ENCODE data around the gene GNG7. TPM values are rescaled to one million over a fixed set of nuclear protein-coding genes. Genes with fewer than 3 reads are reported as not detected.

Gene GNG7
- total RNA-seq, 1 donor: 0.72 TPM

DNA sequence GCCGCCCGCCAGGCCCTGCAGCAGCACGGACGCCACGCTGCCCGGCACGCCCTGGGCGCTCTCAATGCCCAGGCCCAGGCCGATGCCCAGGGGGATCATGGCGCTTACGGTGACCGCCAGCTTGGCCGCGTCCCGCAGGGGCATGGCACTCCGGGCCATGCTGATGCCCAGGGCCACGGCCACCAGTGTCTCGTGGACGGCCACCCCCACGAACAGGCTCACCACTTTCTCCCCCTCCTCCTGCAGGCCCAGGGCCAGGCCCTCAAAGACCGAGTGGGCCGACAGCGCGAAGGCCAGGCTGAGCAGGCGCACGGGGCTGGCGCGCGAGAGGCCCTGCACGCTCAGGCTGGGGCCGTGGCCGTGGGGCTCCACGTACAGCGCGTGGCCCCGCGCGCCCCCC lies 30.4 kb upstream of the GNG7 start:
- DNase-seq (ENCODE audit: insufficient read length, low spot score, missing footprints): peak; percentile 65
- H4K20me1 ChIP-seq (ENCODE audit: insufficient read depth, low read length): peaks cover 2% of the 10 kb centered on the region
- no peak overlapping the region for H3K4me2 ChIP-seq (ENCODE audit: insufficient read depth, low read length)
- H3K4me3 ChIP-seq (ENCODE audit: insufficient read depth, low read length): no peak overlapping the region
- H3K79me2 ChIP-seq (ENCODE audit: insufficient read depth, low read length): peaks cover 7% of the 10 kb centered on the region
- TF ChIP-seq, protein P1, sequence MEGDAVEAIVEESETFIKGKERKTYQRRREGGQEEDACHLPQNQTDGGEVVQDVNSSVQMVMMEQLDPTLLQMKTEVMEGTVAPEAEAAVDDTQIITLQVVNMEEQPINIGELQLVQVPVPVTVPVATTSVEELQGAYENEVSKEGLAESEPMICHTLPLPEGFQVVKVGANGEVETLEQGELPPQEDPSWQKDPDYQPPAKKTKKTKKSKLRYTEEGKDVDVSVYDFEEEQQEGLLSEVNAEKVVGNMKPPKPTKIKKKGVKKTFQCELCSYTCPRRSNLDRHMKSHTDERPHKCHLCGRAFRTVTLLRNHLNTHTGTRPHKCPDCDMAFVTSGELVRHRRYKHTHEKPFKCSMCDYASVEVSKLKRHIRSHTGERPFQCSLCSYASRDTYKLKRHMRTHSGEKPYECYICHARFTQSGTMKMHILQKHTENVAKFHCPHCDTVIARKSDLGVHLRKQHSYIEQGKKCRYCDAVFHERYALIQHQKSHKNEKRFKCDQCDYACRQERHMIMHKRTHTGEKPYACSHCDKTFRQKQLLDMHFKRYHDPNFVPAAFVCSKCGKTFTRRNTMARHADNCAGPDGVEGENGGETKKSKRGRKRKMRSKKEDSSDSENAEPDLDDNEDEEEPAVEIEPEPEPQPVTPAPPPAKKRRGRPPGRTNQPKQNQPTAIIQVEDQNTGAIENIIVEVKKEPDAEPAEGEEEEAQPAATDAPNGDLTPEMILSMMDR (IDR thresholded peaks at IDR 0.05; ENCODE audit: extremely low read depth, low read depth, low read length): no peak
- no peaks in the 10 kb centered on the region for H3K4me1 ChIP-seq (ENCODE audit: insufficient read depth, low read length)
- no peak overlapping the region for H2AFZ ChIP-seq (ENCODE audit: low read length)
- H3K27me3 ChIP-seq (ENCODE audit: insufficient read depth, low read length): no peaks in the 10 kb centered on the region
- H3K36me3 ChIP-seq (ENCODE audit: insufficient read depth, low read length): peaks cover 12% of the 10 kb centered on the region
- no peak overlapping the region for H3K27ac ChIP-seq (ENCODE audit: low read depth, low read length)
- H3K9me3 ChIP-seq (ENCODE audit: low read depth, low read length): no peaks in the 10 kb centered on the region

DNA sequence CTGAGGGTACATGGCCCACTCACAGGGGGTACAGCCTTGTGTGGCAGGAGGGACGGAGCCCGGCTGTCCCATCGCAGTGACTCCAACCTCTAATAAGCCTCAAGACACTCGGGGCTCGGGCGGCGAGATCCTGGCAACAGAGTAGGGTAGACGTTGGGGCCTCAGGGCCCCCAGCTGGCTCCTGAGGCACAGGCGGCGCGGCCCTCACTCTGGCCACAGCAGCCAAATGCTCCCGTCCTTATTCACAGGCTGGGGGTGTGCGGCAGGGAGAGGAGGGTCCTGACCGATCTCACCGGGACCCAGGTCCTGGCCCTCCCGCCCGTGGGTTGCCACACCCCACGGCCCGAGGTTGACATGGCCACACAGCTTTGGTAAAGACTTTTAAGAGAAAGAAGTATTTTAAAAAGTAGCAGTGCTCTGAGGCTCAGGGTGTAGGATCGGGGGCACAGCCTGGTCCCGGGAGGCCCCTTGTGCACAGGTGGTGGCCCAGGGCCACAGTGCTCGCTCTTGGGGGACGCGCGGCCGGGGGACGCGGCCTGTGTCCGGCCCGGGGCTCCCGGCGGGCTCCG lies 29.7 kb upstream of the GNG7 start:
- no peak overlapping the region for H2AFZ ChIP-seq (ENCODE audit: low read length)
- H3K27me3 ChIP-seq (ENCODE audit: insufficient read depth, low read length): peaks cover 3% of the 10 kb centered on the region
- TF ChIP-seq, protein P1 (IDR thresholded peaks at IDR 0.05; ENCODE audit: extremely low read depth, low read depth, low read length): no peak
- DNase-seq (ENCODE audit: insufficient read length, low spot score, missing footprints): peak; percentile 80
- H4K20me1 ChIP-seq (ENCODE audit: insufficient read depth, low read length): peaks cover 2% of the 10 kb centered on the region
- peaks cover 7% of the 10 kb centered on the region for H3K79me2 ChIP-seq (ENCODE audit: insufficient read depth, low read length)
- no peaks in the 10 kb centered on the region for H3K4me1 ChIP-seq (ENCODE audit: insufficient read depth, low read length)
- no peak overlapping the region for H3K4me3 ChIP-seq (ENCODE audit: insufficient read depth, low read length)
- peaks cover 12% of the 10 kb centered on the region for H3K36me3 ChIP-seq (ENCODE audit: insufficient read depth, low read length)
- H3K9me3 ChIP-seq (ENCODE audit: low read depth, low read length): no peaks in the 10 kb centered on the region
- H3K27ac ChIP-seq (ENCODE audit: low read depth, low read length): no peak overlapping the region
- no peak overlapping the region for H3K4me2 ChIP-seq (ENCODE audit: insufficient read depth, low read length)

DNA sequence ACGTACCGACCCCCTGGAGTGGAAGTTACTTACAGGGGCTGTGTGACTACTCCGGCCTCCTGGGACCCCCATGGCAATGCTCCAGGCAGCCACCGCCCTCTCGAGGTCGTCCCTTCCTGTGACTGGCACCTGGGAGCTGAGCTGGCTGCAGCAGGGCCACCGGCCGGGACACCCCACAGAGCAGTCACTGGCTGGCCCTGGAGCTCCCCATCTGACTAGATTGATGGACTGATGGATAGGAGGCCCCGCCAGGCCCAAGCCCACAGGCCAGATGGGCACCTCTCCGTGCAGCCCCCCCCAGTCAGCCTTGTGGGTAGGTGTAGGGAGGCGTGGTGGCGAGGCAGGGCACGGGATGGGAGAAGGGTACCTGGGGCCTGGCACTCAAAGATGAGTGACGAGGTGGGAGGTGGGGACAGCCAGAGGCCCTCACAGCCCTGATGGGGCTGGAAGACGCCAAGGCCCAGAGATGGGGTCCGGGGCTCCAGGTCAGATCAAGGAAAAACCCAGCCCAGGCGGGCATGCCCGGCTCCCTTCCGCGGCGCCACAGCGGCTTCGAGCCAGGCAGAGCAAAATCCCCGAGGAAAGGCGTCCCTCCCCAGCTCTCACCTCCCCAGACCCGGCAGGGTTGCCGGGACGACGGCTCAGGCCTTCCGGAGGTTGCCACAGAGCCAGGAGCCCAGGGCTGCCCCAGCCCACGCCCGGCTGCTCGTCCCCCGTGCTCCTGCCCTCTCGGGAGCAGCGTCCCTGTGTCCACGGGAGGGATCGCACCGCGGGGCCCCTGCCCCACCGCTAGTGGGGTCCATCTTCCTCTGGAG lies 28.9 kb upstream of the GNG7 start:
- H3K4me2 ChIP-seq (ENCODE audit: insufficient read depth, low read length): no peak overlapping the region
- no peaks in the 10 kb centered on the region for H3K4me1 ChIP-seq (ENCODE audit: insufficient read depth, low read length)
- no peak overlapping the region for H3K4me3 ChIP-seq (ENCODE audit: insufficient read depth, low read length)
- H3K9me3 ChIP-seq (ENCODE audit: low read depth, low read length): no peaks in the 10 kb centered on the region
- peaks cover 3% of the 10 kb centered on the region for H3K79me2 ChIP-seq (ENCODE audit: insufficient read depth, low read length)
- peaks cover 2% of the 10 kb centered on the region for H4K20me1 ChIP-seq (ENCODE audit: insufficient read depth, low read length)
- TF ChIP-seq, protein P1 (IDR thresholded peaks at IDR 0.05; ENCODE audit: extremely low read depth, low read depth, low read length): no peak
- DNase-seq (ENCODE audit: insufficient read length, low spot score, missing footprints): peak; percentile 89
- H2AFZ ChIP-seq (ENCODE audit: low read length): no peak overlapping the region
- H3K27me3 ChIP-seq (ENCODE audit: insufficient read depth, low read length): peaks cover 10% of the 10 kb centered on the region
- no peak overlapping the region for H3K27ac ChIP-seq (ENCODE audit: low read depth, low read length)
- peaks cover 6% of the 10 kb centered on the region for H3K36me3 ChIP-seq (ENCODE audit: insufficient read depth, low read length)

Measured in osteoblast (primary cell).